Muscle of back (tissue), 10 donors: ENCODE measurements around the gene MSTO1. TPM values are rescaled to one million over a fixed set of nuclear protein-coding genes. Genes with fewer than 3 reads are reported as not detected.

Source experiments
- polyA plus RNA-seq, 10 donors: library from polyadenylated mRNA; unstranded; fragments of 120-200 nt; gene quantifications; one replicate each; pipeline ENCODE4 v1.2.1, GENCODE V29; 2013; ENCODE audit not compliant: insufficient read length in 10 of 10

MSTO1 gene
- polyA plus RNA-seq, 10 donors, result 24.9 to 50.5 (median 33.8) TPM

Other genes with a start within 250 kb of the MSTO1 start
- gene ASH1L, start 47.4 kb upstream of the MSTO1 start, polyA plus RNA-seq, result 10 to 100 TPM; 21.2 to 30.6 (median 28.1) TPM
- 10 to 100 TPM; 38.8 to 60.3 (median 52.2) TPM for gene YY1AP1, start 78.6 kb downstream of the MSTO1 start, polyA plus RNA-seq
- gene DAP3, start 78.9 kb downstream of the MSTO1 start, polyA plus RNA-seq, result 100 to 1,000 TPM; 111 to 162 (median 138) TPM
- 10 to 100 TPM; 21.8 to 43.6 (median 30.3) TPM for gene GON4L, start 247.0 kb downstream of the MSTO1 start, polyA plus RNA-seq
- gene SYT11, start 249.3 kb downstream of the MSTO1 start, polyA plus RNA-seq, result 10 to 100 TPM; 13.1 to 19.8 (median 16.1) TPM